Hepatocyte (in vitro differentiated cells): ENCODE measurements around the gene MAP4K3. TPM values are rescaled to one million over a fixed set of nuclear protein-coding genes. Genes with fewer than 3 reads are reported as not detected.

Experiments used
- DNase-seq: peaks from one replicate; pipeline ENCODE4 v3.0.0-alpha.2; 2016; ENCODE audit warnings: low spot score
- H2AFZ ChIP-seq: fragments of 200-600 bp; sonication (generic); 2 replicates; pipeline ENCODE4 v1.6.0; 2016; ENCODE audit warnings: antibody characterized with exemption, mild to moderate bottlenecking
- H3K27ac ChIP-seq: fragments of 200-600 bp; sonication (generic); 2 replicates; pipeline ENCODE4 v1.5.1; 2016; ENCODE audit warnings: mild to moderate bottlenecking
- H3K27me3 ChIP-seq: fragments of 200-600 bp; sonication (generic); 2 replicates; pipeline ENCODE4 v1.6.1; 2016
- H3K36me3 ChIP-seq: fragments of 200-600 bp; sonication (generic); replicated peaks from 2 replicates; pipeline ENCODE4 v1.5.1; 2016; ENCODE audit warnings: low read depth; ENCODE audit not compliant: insufficient read depth
- H3K4me1 ChIP-seq: fragments of 200-600 bp; sonication (generic); 2 replicates; pipeline ENCODE4 v1.5.1; 2016; ENCODE audit warnings: mild to moderate bottlenecking, moderate library complexity; ENCODE audit not compliant: insufficient read depth
- H3K4me2 ChIP-seq: fragments of 200-600 bp; sonication (generic); 2 replicates; pipeline ENCODE4 v1.6.0; 2016
- H3K4me3 ChIP-seq: fragments of 200-600 bp; sonication (generic); 2 replicates; pipeline ENCODE4 v1.5.1; 2016; ENCODE audit warnings: mild to moderate bottlenecking
- H3K79me2 ChIP-seq: fragments of 200-600 bp; sonication (generic); 2 replicates; pipeline ENCODE4 v1.6.0; 2017; ENCODE audit warnings: mild to moderate bottlenecking
- H3K9me2 ChIP-seq: fragments of 200-600 bp; sonication (generic); replicated peaks from 2 replicates; pipeline ENCODE4 v1.6.0; 2017; ENCODE audit warnings: mild to moderate bottlenecking; ENCODE audit not compliant: insufficient read depth
- H3K9me3 ChIP-seq: fragments of 200-600 bp; sonication (generic); 2 replicates; pipeline ENCODE4 v1.5.1; 2016; ENCODE audit warnings: low read depth, mild to moderate bottlenecking
- H4K20me1 ChIP-seq: fragments of 200-600 bp; sonication (generic); 2 replicates; pipeline ENCODE4 v1.6.0; 2016; ENCODE audit warnings: mild to moderate bottlenecking; ENCODE audit not compliant: insufficient read depth, poor library complexity, severe bottlenecking
- EZH2 ChIP-seq: fragments of 200-600 bp; sonication (generic); IDR thresholded peaks from 2 replicates; pipeline ENCODE4 v1.6.1; 2016; ENCODE audit warnings: antibody characterized with exemption, mild to moderate bottlenecking, borderline replicate concordance
- EZH2phosphoT487 ChIP-seq: fragments of 200-600 bp; sonication (generic); IDR thresholded peaks from one replicate; pipeline ENCODE4 v1.6.1; 2018; ENCODE audit warnings: antibody characterized with exemption, mild to moderate bottlenecking, low read depth, moderate library complexity; ENCODE audit not compliant: unreplicated experiment, severe bottlenecking
- WGBS: methylation state at CpG from one replicate; pipeline ENCODE4 v1.1.6; 2016; ENCODE audit warnings: low lambda C conversion rate; ENCODE audit errors: missing lambda C conversion rate; 5-methylcytosine and 5-hydroxymethylcytosine counted together
- polyA plus RNA-seq: library from polyadenylated mRNA; unstranded; fragments of >200 nt; fragmentation: Nextera tagmentation; extraction: Ambion mirVana; gene quantifications from 2 replicates; pipeline ENCODE4 v1.2.1, GENCODE V29; 2016
- total RNA-seq: library from RNA; depleted of rRNA; stranded (reverse); fragments of >200 nt; gene quantifications from 2 replicates; pipeline ENCODE4 v1.2.3, GENCODE V29; 2014
- TF ChIP-seq, protein P1 (sequence below): fragments of 200-600 bp; sonication (generic); IDR thresholded peaks from 2 replicates; pipeline ENCODE4 v1.5.1; 2016; ENCODE audit warnings: antibody characterized with exemption, mild to moderate bottlenecking; ENCODE audit not compliant: poor library complexity

The MAP4K3 gene
- total and polyA plus RNA-seq, 2 experiments from 2014 or later, result 24.5 to 65.1 TPM

- no peak for TF ChIP-seq EZH2phosphoT487
- no peak for TF ChIP-seq EZH2
- TF ChIP-seq, protein P1, sequence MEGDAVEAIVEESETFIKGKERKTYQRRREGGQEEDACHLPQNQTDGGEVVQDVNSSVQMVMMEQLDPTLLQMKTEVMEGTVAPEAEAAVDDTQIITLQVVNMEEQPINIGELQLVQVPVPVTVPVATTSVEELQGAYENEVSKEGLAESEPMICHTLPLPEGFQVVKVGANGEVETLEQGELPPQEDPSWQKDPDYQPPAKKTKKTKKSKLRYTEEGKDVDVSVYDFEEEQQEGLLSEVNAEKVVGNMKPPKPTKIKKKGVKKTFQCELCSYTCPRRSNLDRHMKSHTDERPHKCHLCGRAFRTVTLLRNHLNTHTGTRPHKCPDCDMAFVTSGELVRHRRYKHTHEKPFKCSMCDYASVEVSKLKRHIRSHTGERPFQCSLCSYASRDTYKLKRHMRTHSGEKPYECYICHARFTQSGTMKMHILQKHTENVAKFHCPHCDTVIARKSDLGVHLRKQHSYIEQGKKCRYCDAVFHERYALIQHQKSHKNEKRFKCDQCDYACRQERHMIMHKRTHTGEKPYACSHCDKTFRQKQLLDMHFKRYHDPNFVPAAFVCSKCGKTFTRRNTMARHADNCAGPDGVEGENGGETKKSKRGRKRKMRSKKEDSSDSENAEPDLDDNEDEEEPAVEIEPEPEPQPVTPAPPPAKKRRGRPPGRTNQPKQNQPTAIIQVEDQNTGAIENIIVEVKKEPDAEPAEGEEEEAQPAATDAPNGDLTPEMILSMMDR, result no peak
- Histone ChIP-seq H3K4me2 (no peak overlapping the region), H3K27me3 (no peaks in the 10 kb centered on the region), H3K79me2 (peaks cover 98% of the 10 kb centered on the region), H4K20me1 (peaks cover 76% of the 10 kb centered on the region), H3K4me1 (peaks cover 21% of the 10 kb centered on the region), H3K9me2 (no peaks in the 10 kb centered on the region), H2AFZ (no peak overlapping the region), H3K9me3 (no peaks in the 10 kb centered on the region), H3K36me3 (no peaks in the 10 kb centered on the region), H3K4me3 (no peak overlapping the region), H3K27ac (no peak overlapping the region)
- no peak for DNase-seq
- 86% methylated on average over 4 of the region's 4 CpGs for WGBS
Observed at GRCh38 chr2:39413063-39413737, 23.9 kb downstream of the MAP4K3 start.

DNA sequence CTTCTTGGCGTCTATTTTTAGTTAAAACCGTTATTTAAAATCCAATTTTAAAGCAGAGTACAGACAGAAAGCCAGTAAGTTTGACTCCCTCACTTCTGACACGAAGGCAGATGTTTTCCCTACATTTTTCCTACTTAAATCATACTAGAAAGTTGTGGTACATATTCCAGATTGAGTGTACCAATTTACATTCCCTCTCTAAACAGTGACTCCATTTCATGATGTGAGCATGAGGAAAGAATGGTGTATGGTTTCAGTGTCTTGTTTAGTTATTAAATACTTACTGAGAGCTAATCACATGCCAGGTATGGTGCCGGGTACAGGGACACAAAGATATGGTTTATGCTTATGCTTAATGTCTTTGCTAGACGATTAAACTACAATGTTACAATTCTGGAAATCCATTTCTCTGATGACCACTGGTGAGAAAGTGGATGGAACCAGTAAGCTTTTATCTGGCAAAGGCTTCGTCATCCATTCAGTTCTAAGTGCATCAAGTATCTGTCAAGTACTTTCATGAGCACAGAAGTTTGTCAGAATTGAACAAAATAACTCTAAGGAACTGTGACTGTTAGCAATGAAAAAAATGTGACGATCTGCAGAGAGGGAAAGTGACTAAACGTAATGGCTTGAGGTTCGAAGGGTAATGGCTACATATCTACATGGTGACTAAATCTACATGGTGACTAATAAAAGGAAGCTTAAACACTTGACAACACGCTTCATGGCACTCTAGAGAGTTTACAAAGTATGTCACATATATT lies 25.7 kb downstream of the MAP4K3 start:
- peaks cover 81% of the 10 kb centered on the region for H4K20me1 ChIP-seq
- TF ChIP-seq EZH2 (no peak), EZH2phosphoT487 (no peak)
- TF ChIP-seq, protein P1, result no peak
- H3K79me2 ChIP-seq, result peaks cover 99% of the 10 kb centered on the region
- H3K4me2 ChIP-seq, result no peak overlapping the region
- H3K4me3 ChIP-seq, result no peak overlapping the region
- H2AFZ ChIP-seq, result no peak overlapping the region
- no peaks in the 10 kb centered on the region for H3K9me2 ChIP-seq
- H3K27ac ChIP-seq, result peak overlapping the region; percentile 29
- DNase-seq, result peak; percentile 22
- H3K9me3 ChIP-seq, result no peaks in the 10 kb centered on the region
- no peaks in the 10 kb centered on the region for H3K27me3 ChIP-seq
- 58% methylated on average over 10 of the region's 10 CpGs for WGBS
- no peaks in the 10 kb centered on the region for H3K36me3 ChIP-seq
- H3K4me1 ChIP-seq, result peaks cover 28% of the 10 kb centered on the region

DNA sequence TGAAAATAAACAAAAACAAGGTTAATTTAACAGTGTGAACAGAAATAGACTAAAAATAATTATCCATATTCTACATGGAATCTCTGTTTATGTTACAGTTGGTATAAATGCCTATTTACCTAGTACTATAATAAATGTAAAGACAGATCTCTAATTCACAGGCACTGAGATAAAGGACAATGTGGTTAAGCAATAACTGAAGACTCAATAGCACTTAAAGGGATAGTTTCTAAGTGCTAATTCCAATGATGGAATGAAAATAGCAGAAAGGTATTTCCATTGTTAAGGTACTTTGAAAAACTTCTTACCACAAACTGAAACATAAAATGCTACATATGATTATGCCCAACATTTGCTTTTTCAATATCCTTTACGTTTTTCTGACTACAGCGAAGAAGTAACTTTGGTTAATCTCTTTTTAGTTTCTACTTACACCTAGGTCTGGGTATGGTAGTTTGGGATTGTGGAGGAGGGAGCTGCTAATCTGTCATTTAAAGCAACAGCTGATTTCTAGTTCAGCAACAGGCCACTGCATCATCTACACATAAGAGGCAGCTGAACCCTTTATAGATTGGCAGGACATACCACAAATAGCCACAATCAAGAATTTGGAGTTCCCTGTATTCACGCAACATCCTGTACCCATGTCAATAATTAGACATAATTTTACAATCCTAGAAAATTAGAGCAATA lies 27.2 kb downstream of the MAP4K3 start:
- Histone ChIP-seq H3K9me3 (no peaks in the 10 kb centered on the region), H2AFZ (no peak overlapping the region), H3K4me2 (no peak overlapping the region), H3K36me3 (no peaks in the 10 kb centered on the region), H3K4me3 (no peak overlapping the region), H3K79me2 (peaks cover 100% of the 10 kb centered on the region), H3K27me3 (no peaks in the 10 kb centered on the region), H3K9me2 (no peaks in the 10 kb centered on the region), H3K4me1 (peaks cover 28% of the 10 kb centered on the region), H4K20me1 (peaks cover 75% of the 10 kb centered on the region), H3K27ac (no peak overlapping the region)
- 89% methylated on average over 3 of the region's 3 CpGs for WGBS
- TF ChIP-seq EZH2phosphoT487 (no peak), EZH2 (no peak)
- TF ChIP-seq, protein P1, result no peak
- DNase-seq, result no peak
